HG03196 (cell line): ENCODE measurements around the gene GLIS1.
"Not testable (repeated sequence)": the region's sequence is repeated elsewhere in the genome, so short reads cannot be mapped to it uniquely, and the experiment has no call there.

ENCODE experiments used
- ATAC-seq: cut with Tn5 transposase; IDR thresholded peaks from one replicate; pipeline ENCODE4 v1.9.1; 2021; ENCODE audit not compliant: unreplicated experiment

The GLIS1 gene

DNA sequence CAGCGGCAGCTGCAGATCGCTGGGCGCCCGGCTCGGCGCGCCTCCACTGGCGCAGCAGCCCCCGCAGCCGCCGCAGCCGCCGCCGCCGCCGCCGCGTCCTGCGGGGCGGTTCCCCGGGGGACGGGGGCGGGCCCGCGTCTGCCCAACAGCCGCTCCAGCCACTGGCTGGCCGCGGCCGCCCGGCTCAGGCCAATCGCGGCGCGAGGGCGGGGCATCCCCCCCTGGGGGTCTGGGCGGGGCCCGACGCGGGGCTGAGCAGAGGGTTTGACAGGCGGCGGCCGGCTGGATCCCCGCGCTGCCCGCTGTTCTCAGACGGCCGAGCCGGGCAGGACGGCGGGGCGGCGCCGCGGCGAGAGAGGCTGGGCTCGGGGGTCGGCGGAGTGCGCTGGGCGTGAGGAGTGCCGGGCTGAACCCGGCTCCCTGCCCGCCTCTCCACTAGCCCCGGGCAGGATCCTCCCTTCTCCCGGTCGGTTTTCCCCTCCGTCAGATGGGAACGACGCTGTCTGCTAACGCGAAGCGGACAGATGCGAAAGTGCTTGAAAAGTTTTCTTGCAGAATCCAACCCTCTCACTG is at the start of gene GLIS1:
Gene GLIS1 (minus strand): TSS at position 56 of the 573 bp plus-strand sequence. CDS start 1,100 bp downstream, outside the sequence.
- ATAC-seq, result peak; percentile 89

DNA sequence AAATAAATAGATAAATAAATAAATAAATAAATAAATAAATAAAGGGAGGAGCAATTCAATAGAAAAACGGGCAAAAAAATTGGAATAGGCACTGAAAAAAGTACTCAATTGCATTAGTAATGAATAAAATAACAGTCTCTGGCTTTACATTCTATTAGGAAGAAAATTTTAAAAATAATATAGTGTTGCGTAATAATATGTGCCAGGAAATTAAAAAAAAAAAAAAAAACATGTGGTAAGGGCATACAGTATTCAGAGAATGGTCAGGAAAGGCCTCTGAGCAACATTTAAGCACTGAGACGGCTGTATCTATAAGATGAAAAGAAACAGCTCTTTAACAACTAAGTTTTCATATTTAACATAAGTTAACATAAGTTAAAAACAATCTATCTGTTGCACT is 48.7 kb upstream of the GLIS1 start:
- ATAC-seq, result no peak

DNA sequence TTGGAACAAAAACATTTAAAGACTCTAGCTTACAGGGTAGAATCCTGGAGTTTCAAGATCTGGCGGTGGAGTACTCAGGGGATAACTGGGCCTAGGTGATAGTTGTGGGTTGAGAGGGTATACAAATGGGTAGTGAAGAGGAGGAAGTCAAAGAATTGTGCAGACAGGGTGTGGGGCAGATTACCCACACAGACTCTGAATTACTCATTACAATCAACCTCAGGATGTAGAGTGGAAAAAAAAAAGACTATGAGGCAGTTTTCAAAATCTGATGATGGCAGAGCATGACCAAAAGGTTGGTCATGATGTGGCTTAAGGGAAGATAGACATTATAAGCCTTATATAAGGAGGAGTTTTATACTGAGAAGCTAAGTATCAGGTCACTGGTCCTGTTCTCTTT is 44.1 kb upstream of the GLIS1 start:
- no peak for ATAC-seq

DNA sequence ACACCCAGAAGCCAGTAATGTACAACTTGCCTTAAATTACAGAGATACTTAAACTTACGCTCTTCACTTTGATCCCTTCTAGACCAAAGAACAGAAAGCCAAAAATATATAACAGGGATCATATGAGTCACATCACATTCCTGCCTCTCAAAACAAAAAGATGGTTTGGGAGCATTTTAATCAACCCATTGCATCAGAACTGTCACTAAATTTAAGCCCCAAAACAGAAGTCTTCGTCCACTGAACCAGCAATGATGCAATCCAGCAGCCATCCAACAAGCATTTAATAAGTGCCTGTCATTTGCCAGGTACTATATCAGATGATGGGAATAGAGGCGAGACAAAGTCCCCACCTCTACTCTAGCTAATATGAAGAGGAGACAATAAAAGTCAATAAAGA is 42.7 kb upstream of the GLIS1 start:
- ATAC-seq, result no peak

DNA sequence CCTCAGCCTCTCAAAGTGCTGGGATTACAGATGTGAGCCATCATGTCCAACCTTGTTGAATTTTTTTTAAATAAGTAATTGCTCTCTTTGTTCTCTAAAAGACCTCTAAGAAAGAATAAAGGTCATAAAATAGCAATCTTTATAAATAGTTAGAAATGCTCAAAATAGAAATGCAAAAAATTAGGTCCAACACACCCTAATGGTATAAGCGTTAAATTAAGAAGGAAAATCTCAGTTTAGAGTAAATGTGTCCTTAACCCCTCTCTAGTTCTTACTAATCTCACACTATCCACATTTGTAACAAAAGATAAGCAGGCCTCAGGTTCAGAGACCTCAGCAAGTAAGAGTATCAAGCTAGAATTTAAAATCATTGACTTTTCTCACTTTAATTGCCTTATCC is 38.3 kb upstream of the GLIS1 start:
- no peak for ATAC-seq

DNA sequence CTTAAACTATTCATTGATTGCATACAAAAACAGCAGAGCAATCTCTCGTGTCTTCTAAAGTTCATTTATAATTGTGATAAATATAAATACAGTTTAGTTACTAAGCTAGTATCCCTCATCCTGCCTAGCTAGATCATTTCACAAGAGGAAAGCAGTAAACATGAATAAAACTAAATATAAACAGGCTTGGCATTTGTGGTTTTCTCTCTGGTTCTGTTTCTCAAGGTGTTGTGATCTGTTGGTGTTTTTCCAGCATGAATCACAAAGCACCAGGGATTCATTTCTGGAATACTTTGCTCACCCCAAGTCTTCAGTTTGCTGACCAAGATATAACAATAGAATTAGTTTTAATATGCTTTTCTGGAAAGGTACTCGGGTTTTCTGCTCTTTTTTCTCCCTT is 32.7 kb upstream of the GLIS1 start:
- ATAC-seq, result no peak

DNA sequence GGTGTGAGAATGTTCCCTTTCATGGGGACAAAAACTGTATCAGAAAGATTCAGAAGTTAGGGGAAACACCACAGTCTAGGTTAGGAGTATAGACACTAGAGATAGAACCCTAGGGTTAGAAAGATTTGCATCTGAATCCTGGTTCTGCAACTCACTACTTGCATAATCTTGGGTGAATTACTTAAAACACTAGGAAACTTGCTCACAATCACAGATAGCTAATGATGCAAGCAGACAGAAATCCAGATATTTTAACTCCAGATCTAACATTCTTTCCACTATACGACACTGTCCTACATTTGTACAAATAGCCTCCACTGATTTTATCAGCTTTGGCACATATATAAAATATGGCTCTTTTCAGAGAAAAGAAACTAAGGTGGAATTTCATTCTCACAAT is 30.8 kb upstream of the GLIS1 start:
- ATAC-seq, result no peak

DNA sequence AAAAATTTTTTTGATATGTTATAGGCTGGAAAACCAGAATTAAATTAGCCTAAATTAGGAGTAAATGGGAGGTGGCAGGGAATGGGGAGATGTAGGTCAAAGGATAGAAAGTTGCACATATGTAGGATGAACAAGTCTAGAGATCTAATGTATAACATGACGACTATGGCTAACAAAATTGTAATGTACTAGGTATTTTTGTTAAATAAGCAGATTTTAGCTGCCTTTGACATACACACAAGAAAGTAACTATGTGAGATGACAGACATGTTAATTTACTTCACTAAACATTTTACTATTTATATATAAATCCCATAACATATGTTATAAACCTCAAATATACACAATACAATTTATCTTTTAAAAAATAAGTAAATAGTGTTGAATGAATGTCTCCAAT is 30.2 kb upstream of the GLIS1 start:
- ATAC-seq, result no peak

DNA sequence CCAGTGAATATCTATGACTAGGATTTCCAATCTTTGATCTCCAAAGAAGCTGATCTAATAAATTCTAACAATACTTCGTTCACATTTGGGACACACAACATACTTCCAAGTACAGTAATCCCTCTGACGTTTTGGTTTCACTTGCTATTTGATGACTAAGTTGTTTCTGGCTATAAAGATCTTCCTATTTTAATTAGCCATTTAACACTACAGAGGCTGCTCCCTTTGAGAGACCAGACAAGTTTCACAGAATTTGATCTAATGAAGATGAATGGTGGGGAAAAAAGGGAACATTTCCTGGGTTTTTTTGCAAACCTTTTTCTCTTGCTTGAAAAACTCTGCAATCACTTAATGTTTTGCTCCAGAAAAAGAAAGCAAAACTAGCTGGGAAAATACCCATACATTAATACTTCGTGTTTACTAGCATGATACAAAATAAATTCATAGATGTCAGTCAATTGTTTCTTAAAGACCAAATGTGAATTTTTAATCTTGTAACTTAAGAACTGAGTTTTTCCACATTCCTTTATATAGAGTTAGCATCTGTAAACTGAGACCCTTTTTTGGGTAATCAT is 28.0 kb upstream of the GLIS1 start:
- ATAC-seq, result no peak

DNA sequence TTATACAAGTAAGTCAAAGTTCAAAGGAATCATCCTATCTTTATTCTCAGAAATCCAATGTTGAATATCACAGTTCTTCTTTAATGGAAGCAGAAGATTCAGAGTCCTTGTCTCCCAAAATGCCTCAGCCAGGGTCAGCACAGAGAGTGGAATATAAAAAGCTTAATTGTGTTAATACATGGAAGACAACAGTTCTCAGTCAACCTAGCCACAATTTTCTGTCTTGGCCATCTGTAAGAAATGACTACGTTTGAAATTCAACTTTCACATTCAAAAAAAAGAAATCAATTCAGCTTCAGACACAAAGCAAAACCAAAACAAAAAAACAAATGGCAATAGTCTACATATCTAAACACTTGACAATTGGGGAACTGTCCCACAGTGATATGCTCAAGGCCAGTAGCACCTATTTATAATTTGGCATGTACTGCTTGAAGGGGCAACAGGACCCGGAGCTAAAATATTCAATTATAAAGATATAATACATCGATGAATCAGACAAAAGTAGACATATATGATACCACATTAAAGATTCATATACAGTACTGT is 27.3 kb upstream of the GLIS1 start:
- ATAC-seq, result no peak

DNA sequence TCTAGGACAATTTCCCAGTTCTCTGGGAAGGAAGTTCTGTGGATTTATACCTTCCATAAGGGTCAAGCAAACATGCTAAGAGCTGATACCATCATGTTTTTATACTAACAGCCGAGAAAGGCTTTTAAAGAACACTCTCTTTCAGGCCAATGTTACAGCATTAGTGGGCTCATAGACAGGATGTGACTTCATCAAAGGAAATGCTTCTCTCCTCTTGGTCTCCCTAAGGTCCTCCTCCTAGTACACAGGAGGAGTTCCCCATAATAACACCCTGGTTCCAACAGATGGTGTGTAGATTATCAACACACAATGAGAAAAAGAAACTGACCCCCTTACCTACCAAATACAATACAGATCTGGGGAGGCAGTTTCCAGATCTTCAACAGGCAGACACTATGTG is 26.7 kb upstream of the GLIS1 start:
- no peak for ATAC-seq

DNA sequence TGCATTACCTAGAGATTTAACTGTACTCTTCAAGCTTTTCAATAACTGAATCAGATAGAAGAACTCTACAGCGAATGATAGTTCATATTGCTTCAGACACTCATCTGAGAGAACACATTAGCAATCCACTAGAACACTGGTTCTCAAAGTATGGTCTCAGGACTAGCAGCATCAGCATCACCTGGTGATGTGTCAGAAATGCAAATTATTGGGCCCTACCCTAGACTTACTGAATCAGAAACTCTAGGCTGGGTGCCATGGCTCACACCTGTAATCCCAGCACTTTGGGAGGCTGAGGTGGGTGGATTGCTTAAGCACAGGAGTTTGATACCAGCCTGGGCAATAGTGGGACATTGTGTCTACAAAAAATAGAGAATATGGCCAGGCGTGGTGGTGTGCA is 24.9 kb upstream of the GLIS1 start:
- ATAC-seq, result no peak

DNA sequence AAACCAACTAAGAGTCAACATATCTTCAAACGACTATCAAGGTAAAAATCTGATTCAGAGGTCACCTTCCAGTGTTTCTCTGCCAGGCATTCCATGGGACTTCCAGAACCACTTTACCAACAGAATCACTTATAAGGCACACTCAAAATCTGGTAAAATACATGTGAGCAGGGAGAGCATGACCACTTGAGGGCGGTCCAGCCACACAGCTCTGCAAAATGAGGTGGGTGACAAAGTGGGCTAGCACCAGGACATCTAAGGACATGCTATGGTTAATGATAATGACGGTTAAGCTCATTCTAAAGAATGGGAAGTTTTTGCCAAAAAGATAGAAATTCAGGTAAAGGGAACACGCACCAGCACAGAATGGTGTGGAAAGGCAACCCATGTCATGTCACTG is 24.5 kb upstream of the GLIS1 start:
- no peak for ATAC-seq

DNA sequence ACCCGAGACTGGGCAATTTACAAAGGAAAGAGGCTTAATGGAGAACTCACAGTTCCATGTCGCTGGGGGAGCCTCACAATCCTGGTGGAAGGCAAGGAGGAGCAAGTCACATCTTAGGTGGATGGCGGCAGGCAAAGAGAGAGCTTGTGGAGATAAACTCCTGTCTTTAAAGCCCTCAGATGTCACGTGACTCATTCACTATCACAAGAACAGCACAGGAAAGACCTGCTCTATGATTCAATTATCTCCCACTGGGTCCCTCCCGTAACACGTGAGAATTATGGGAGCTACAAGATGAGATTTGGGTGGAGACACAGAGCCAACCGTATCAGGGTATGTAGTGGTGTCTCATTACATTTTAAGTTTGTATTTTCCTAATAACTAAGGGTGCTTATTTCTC is 21.5 kb upstream of the GLIS1 start:
- not testable (repeated sequence) for ATAC-seq

DNA sequence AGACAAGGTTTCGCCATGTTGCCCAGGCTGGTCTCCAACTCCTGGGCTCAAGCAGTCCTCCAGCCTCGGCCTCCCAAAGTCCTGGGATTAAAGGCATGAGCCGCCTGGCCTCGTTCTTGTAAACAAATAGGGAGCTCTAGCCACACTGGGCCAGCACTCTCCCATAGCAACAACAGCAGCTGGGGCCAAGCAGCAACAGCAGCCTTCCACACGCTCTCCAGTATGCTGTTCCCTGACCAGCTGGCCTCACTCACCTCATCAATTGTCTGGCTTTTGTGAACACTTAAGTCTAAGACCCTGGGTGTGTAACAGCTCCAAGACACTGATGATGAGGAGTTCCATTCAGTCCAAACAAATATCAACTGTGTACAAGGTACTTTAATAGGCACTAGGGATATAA is 16.9 kb upstream of the GLIS1 start:
- ATAC-seq, result no peak

DNA sequence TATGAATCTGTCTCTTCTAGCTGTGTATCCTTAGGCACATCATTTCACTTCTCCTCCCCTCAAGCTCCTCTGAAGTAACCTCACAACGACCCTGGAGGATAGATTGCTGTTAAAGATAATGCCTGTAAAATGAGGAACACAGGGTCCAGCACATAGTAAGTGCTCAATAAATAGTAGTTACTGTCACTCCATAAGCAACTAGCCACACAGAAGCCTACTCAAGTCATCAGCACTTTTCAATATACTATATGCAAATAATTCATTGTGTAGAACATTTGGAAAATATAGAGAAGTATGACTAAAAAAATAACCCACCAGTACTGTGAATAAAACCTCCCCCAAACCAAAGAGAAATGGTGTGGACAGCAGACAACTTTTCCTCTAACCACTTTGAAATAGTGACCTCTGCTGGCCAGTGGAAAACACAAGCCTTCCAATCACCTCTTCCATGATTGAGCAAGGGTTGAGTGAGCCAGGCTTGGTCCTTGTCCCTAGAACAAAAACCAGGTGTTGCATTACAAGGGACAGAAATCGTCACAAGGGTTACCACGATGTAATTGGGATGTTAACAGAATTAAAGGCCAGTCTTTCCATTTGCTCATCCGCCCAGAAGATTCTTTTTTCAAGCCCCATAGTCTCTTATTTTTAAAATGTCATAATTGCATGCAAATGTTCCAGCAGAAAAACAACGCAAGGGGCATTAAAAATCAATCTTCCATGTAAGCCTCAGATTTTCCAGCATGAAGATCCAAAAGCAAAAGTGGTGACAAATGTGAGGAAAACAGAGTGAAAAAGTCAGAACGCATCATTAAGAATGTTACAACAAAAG is 15.7 kb upstream of the GLIS1 start:
- ATAC-seq, result no peak

DNA sequence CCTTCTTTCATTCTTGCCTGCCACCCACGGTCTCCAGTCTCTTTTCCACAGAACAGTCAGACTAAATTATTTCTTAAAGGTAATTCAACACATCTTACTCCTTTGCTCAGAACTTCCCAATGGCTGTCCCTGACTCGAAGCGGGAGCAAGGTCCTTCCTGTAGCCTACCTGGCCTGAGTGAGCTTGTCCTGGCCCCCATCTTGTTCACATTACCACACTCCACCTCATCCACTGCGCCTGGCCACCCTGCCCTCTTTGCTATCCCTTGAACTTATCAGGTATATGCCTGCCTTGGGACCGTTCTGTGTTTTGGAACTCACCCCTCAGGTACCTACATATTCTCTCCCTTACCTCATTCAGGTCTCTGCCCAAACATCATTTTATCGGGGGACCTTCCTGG is 13.3 kb upstream of the GLIS1 start:
- ATAC-seq, result no peak

DNA sequence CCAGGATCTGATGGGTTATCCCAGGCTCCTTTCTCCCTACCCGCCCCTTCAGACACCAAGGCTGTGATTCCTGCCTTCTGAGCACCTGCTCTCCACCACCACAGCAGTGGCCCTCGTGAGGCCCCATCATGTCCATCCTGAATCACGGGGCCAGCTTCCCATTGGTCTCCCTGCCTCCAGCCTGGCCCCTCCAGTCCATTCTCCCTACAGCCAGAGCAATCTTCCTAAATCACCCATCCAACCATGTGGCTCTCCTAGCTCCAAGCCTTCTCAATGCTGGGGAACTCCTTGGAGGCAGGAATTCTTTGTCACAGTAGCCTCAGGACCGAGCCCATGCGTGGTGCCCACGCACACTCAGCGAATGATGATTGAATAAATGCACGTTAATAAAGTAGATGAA is 8.9 kb upstream of the GLIS1 start:
- ATAC-seq, result no peak

DNA sequence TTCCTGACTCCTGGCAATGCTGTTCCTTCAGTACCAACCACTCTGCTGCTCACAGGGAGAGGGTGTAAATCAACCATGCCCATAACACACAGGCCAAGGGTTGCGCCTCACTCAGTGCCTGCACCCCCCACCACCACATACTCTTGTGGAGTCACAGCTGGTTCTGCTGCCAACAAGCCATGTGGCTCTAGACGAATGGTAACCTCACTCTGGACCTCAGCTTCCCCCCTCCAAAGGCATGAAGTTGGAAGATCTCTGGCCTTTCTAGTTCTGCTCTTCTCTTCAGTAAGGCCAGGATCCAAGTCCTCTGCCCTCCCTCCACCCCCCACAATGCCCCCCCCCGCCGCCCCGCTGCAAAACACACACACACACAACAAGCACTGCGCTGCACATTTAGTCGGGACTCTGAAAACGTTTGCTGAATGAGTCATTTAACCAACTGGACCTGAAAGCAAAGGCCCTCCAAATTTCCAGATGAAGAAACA is 1.7 kb upstream of the GLIS1 start:
- ATAC-seq, result no peak

DNA sequence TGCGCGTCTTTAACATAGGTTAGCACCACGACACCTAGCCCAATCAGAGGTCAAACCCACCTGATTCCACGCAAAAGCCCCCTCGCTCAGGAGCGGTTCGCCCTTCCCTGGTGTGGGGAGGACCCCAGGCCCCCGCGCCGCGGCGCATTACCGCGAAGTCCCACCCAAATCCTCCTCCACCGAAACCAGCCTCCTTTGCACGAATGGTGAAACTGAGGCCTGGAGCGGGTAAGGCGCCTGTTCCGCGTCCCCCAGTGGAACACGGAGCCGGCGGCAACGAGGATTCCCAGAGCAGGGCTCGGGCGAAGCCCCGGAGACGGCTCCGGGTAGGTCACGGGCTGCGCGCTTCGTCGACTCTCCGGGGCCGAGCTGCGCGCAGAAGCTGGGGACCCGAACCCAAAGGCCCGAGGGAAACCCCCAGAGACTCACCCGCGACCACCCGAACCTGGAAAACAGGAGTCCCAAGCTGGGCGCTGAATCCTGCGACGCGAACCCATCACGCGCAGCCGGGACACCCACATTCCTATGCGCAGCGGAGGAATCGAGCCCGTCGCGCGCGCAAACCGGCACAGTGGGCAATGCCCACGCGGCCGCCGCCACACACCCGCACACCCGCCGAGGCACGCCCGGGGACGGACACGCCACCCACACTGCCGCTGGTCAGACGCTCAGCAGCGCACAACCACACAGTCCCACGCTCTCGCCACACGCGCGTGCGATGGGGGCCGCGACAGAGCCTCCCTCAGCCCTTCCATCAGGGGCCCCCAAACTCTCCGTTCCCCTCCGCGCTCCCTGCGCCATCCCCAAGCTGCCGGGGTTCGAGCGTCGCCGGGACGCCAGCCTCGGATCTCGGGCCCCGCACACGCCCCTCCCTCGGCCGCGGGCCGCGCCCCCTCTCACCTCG is 507 bp downstream of the GLIS1 start:
- ATAC-seq, result no peak

DNA sequence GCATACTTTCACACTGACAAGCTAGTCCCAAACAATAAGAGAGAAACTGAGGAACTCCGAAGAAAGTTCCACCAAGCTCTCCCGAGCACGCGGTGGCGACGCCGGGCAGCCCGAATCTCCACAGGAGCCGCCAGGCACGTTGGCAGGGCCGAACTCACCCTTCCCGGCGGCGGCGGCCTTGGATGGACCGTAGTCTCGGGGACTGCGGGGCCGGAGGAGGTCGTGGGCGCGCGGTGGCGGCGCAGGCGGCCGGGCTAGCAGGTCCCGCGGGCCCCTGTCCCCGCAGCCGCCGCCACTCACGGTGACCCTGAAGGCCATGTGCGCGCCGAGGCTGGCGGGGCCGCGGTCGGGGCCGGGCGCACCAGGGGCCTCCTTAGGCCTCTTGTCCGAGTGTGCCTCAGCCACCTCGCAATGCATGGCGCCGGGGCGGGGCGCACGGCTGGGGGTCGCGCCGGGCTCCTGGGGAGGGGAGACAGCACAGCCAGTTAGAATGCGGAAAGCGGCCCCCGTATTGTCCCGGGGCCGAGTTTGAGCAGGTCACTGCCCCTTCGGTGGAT is 1.2 kb downstream of the GLIS1 start:
- ATAC-seq, result no peak
